Mucosa of descending colon (tissue), 3 donors: ENCODE data around the gene CLDN12. TPM values are rescaled to one million over a fixed set of nuclear protein-coding genes. Genes with fewer than 3 reads are reported as not detected.
"Not testable (repeated sequence)": the region's sequence is repeated elsewhere in the genome, so short reads cannot be mapped to it uniquely, and the experiment has no call there.

Experiments used
- ATAC-seq: fragments of 200-7000 bp; cut with Tn5 transposase; one replicate; pipeline ENCODE4 v1.9.1; 2020; ENCODE audit warnings: mild to moderate bottlenecking, moderate library complexity
- DNase-seq, 3 donors: peaks; one replicate each; pipeline ENCODE4 v3.0.0-alpha.2; 2020
- H3K36me3 ChIP-seq: fragments of 200-600 bp; one replicate; pipeline ENCODE4 v1.8.0; 2021; ENCODE audit warnings: low read depth, mild to moderate bottlenecking
- H3K4me1 ChIP-seq: fragments of 200-600 bp; one replicate; pipeline ENCODE4 v1.8.0; 2021; ENCODE audit warnings: low read depth, mild to moderate bottlenecking
- H3K4me3 ChIP-seq: fragments of 200-600 bp; one replicate; pipeline ENCODE4 v1.8.0; 2021; ENCODE audit warnings: mild to moderate bottlenecking
- H3K9me3 ChIP-seq: fragments of 200-600 bp; one replicate; pipeline ENCODE4 v1.8.0; 2021; ENCODE audit warnings: mild to moderate bottlenecking
- CTCF ChIP-seq: fragments of 200-600 bp; IDR thresholded peaks from one replicate; pipeline ENCODE4 v1.8.0; 2022; ENCODE audit warnings: antibody characterized with exemption, mild to moderate bottlenecking
- intact Hi-C, 2 donors: fragments of 100-400 bp; cut with DNase I in 1 of 2; cut with micrococcal nuclease in 1 of 2; formaldehyde crosslinking; loops; one replicate each; pipeline versions ENCODE4 v1.11.0 to v1.11.1; 2022; cut with DNase I, micrococcal nuclease
- total RNA-seq, 3 donors: library from RNA; stranded (reverse); fragmentation: NEBNext Ultra II Directional in 2 of 3; extraction: Animal tissue kit (Norgen Biotek cat#: 25700) in 2 of 3; gene quantifications; one replicate each; pipeline versions ENCODE4 v1.2.1 to v1.2.4, GENCODE V29; 2021 to 2023
- donor health status: DM: no; HTN: no; CAD: no; lungs with moderate emphysema.
- donor health status: DM: no; HTN: no; CAD: no.
- donor health status: DM: no; HTN: yes; CAD: no.

Gene CLDN12
- total RNA-seq, 3 donors from 2014 or later, result 43.4 to 66.6 (median 55.4) TPM

- Histone ChIP-seq H3K4me1 (no peaks in the 10 kb centered on the region), H3K4me3 (no peak overlapping the region), H3K9me3 (no peaks in the 10 kb centered on the region), H3K36me3 (no peaks in the 10 kb centered on the region)
- DNase-seq (peak in 1 of 3 donors; percentile 71), ATAC-seq (peak; percentile 71)
- intact Hi-C loops, result loop anchor here in 1 of 2 donors (10.0 kb wide), 1 partner anchor 579 kb away; no protein-coding TSS in a partner anchor
- TF ChIP-seq CTCF, result peak; percentile 42
These were observed 52.1 kb downstream of the CLDN12 start for GRCh38 chr7:90455163-90456030.

GRCh38 chr7:90458104-90458503 is 54.8 kb downstream of the CLDN12 start:
- intact Hi-C loops, result loop anchor here in 1 of 2 donors (10.0 kb wide), 1 partner anchor 577 kb away; no protein-coding TSS in a partner anchor
- ATAC-seq, result no peak
- DNase-seq, result no peak

GRCh38 chr7:90459888-90460287 is 56.6 kb downstream of the CLDN12 start:
- H3K4me1 ChIP-seq, result peaks cover 11% of the 10 kb centered on the region
- ATAC-seq (no peak), DNase-seq (no peak)
- no peak overlapping the region for H3K4me3 ChIP-seq
- no peak for TF ChIP-seq CTCF
- H3K9me3 ChIP-seq, result no peaks in the 10 kb centered on the region
- intact Hi-C loops, result loop anchor here in 1 of 2 donors (10.0 kb wide), 1 partner anchor 575 kb away; no protein-coding TSS in a partner anchor
- H3K36me3 ChIP-seq, result no peaks in the 10 kb centered on the region

More at GRCh38 chr7:90458104-90458503, 54.8 kb downstream of the CLDN12 start:
- no peaks in the 10 kb centered on the region for H3K9me3 ChIP-seq
- H3K36me3 ChIP-seq, result no peaks in the 10 kb centered on the region
- H3K4me3 ChIP-seq, result no peak overlapping the region
- peaks cover 10% of the 10 kb centered on the region for H3K4me1 ChIP-seq
- no peak for TF ChIP-seq CTCF

- TF ChIP-seq CTCF, result no peak
- DNase-seq (no peak), ATAC-seq (peak; percentile 36)
- H3K9me3 ChIP-seq, result no peaks in the 10 kb centered on the region
- intact Hi-C loops, result no loop called here
- H3K36me3 ChIP-seq, result no peaks in the 10 kb centered on the region
- no peak overlapping the region for H3K4me3 ChIP-seq
- H3K4me1 ChIP-seq, result peaks cover 11% of the 10 kb centered on the region
These were observed 58.0 kb downstream of the CLDN12 start for GRCh38 chr7:90461219-90461618.

- intact Hi-C loops, H3K9me3 ChIP-seq, H3K36me3 ChIP-seq, H3K4me3 ChIP-seq: not testable (repeated sequence)
- H3K4me1 ChIP-seq, result peaks cover 11% of the 10 kb centered on the region
- DNase-seq, result peak in 1 of 3 donors; percentile 14
- peak; percentile 80 for ATAC-seq
These were observed 59.9 kb downstream of the CLDN12 start for GRCh38 chr7:90463151-90463628.

Other genes starting within 250 kb of the CLDN12 start
- 10 to 100 TPM; 15.9 to 24.6 (median 24.5) TPM for gene STEAP1, start 249.0 kb upstream of the CLDN12 start, total RNA-seq
- gene STEAP2, start 191.7 kb upstream of the CLDN12 start, total RNA-seq, result 10 to 100 TPM; 22.2 to 26.3 (median 23.1) TPM
- gene CFAP69, start 158.3 kb upstream of the CLDN12 start, total RNA-seq, result 1 to 10 TPM; 4.2 to 7.2 (median 4.5) TPM
- gene FAM237B, start 82.2 kb upstream of the CLDN12 start, total RNA-seq, result not detected
- 10 to 100 TPM; 24.9 to 27.8 (median 26.0) TPM for gene GTPBP10, start 56.7 kb upstream of the CLDN12 start, total RNA-seq
- gene PTTG1IP2, start 66.2 kb downstream of the CLDN12 start, total RNA-seq, result not detected
- 10 to 100 TPM in 1 of 3 donors, 1 to 10 TPM in 2; 5.4 to 24.4 (median 5.6) TPM for gene CDK14, start 192.9 kb downstream of the CLDN12 start, total RNA-seq